OCI-LY7 (cell line): Measurements from ENCODE around the gene FAM234B. TPM values are rescaled to one million over a fixed set of nuclear protein-coding genes. Genes with fewer than 3 reads are reported as not detected.

Source experiments
- BruUV-seq: library from RNA; stranded (reverse); fragments of 400-500 nt; replicated peaks from 2 replicates; lab custom pipeline; 2021; lab: Mats Ljungman, UMichigan
- CTCF ChIA-PET: fragments of 300-600 bp; sonication (Branson Sonifier 250); formaldehyde crosslinking; loops from one replicate; lab custom pipeline; 2022; ENCODE audit warnings: antibody characterized with exemption; ENCODE audit not compliant: unreplicated experiment; lab: Charles Lee
- POLR2A ChIA-PET: fragments of 300-600 bp; sonication (Branson Sonifier 250); formaldehyde crosslinking; loops from one replicate; lab custom pipeline; 2022; ENCODE audit warnings: antibody characterized with exemption; lab: Charles Lee
- DNase-seq: peaks from one replicate; pipeline ENCODE4 v3.0.0-alpha.2; 2015; ENCODE audit warnings: low spot score
- H2AFZ ChIP-seq: fragments of 200-600 bp; sonication (generic), shearing (Covaris generic); 2 replicates; pipeline ENCODE4 v1.6.1; 2014; ENCODE audit warnings: mild to moderate bottlenecking, antibody characterized with exemption, low read length, moderate library complexity
- H3K27ac ChIP-seq: fragments of 200-600 bp; sonication (generic); 2 replicates; pipeline ENCODE4 v1.5.1; 2014; ENCODE audit warnings: mixed run types, low read depth, mild to moderate bottlenecking, moderate library complexity, low read length, inconsistent platforms; ENCODE audit not compliant: poor library complexity, severe bottlenecking
- H3K36me3 ChIP-seq: fragments of 200-600 bp; sonication (generic); 2 replicates; pipeline ENCODE4 v1.6.1; 2014; ENCODE audit warnings: mild to moderate bottlenecking, antibody characterized with exemption, low read length, moderate library complexity, mixed read lengths; ENCODE audit not compliant: insufficient read depth
- H3K4me1 ChIP-seq: fragments of 200-600 bp; sonication (generic); 2 replicates; pipeline ENCODE4 v1.5.1; 2014; ENCODE audit warnings: mild to moderate bottlenecking, low read length; ENCODE audit not compliant: insufficient read depth, poor library complexity, severe bottlenecking
- H3K4me2 ChIP-seq: fragments of 200-600 bp; sonication (generic); 2 replicates; pipeline ENCODE4 v1.6.1; 2014; ENCODE audit warnings: mild to moderate bottlenecking, low read length
- H3K4me3 ChIP-seq: fragments of 200-600 bp; sonication (generic); 2 replicates; pipeline ENCODE4 v1.5.1; 2014; ENCODE audit warnings: mild to moderate bottlenecking, low read depth, low read length; ENCODE audit not compliant: poor library complexity, severe bottlenecking
- H3K79me2 ChIP-seq: fragments of 200-600 bp; sonication (generic); 2 replicates; pipeline ENCODE4 v1.6.1; 2016; ENCODE audit warnings: low read depth, mild to moderate bottlenecking, low read length, moderate library complexity, mixed read lengths; ENCODE audit not compliant: insufficient read depth
- H3K9me2 ChIP-seq: fragments of 200-600 bp; sonication (generic); 2 replicates; pipeline ENCODE4 v1.6.1; 2016; ENCODE audit warnings: mild to moderate bottlenecking, low read length, mixed read lengths; ENCODE audit not compliant: insufficient read depth
- H3K9me3 ChIP-seq: fragments of 200-600 bp; sonication (generic); 2 replicates; pipeline ENCODE4 v1.6.1; 2014; ENCODE audit warnings: mild to moderate bottlenecking, mixed run types, low read length, mixed read lengths
- H4K20me1 ChIP-seq: fragments of 200-600 bp; sonication (generic); 2 replicates; pipeline ENCODE4 v1.6.1; 2014; ENCODE audit warnings: mild to moderate bottlenecking, antibody characterized with exemption, low read length, moderate library complexity, mixed read lengths; ENCODE audit not compliant: insufficient read depth
- CTCF ChIP-seq: fragments of 200-600 bp; sonication (generic); conservative IDR thresholded peaks from 2 replicates; pipeline ENCODE4 v1.5.1; 2014; ENCODE audit warnings: mild to moderate bottlenecking, antibody characterized with exemption, low read length, moderate library complexity, mixed read lengths
- EZH2phosphoT487 ChIP-seq: fragments of 200-600 bp; sonication (generic); IDR thresholded peaks from 2 replicates; pipeline ENCODE4 v1.6.1; 2018; ENCODE audit warnings: low read depth, borderline replicate concordance, mild to moderate bottlenecking, mixed run types, antibody characterized with exemption, low read length, moderate library complexity, mixed read lengths
- intact Hi-C: fragments of 100-400 bp; cut with micrococcal nuclease; formaldehyde crosslinking; loops from one replicate; pipeline ENCODE4 v1.10.0; 2022; ENCODE audit not compliant: unreplicated experiment
- total RNA-seq, 2 experiments: library from RNA; depleted of rRNA in 1 of 2; stranded (reverse); fragments of >200 nt in 1 of 2; shearing (Covaris generic) in 1 of 2; gene quantifications; 2 replicates each; pipeline ENCODE4 v1.2.3, GENCODE V29; 2014 to 2022

The FAM234B gene
- total RNA-seq, 2 experiments from 2014 or later = 4.7 to 7.0 TPM

DNA sequence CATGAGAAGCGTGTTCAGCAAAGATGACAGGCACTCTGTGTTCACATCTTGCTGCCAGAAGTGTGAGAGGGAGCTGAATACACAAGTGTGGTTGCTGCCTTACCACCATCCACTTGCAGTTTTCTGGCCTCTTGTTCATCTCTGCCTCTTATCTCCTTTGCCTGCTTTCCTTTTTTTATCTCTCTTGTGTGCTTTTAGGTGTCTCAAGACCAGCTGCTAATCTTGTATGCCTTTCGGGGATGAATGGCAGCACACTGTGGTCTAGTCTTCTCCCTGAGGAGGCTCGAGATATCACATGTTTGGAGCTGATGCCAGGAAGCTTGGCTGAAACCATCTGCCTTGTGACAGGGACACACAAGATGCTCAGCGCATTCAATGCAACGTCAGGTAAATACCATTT lies 17.2 kb downstream of the FAM234B start:
- Histone ChIP-seq H4K20me1 (no peaks in the 10 kb centered on the region), H2AFZ (no peak overlapping the region), H3K27ac (no peak overlapping the region), H3K4me3 (no peak overlapping the region), H3K4me2 (no peak overlapping the region), H3K9me2 (no peaks in the 10 kb centered on the region), H3K79me2 (no peaks in the 10 kb centered on the region), H3K36me3 (no peaks in the 10 kb centered on the region), H3K4me1 (no peaks in the 10 kb centered on the region), H3K9me3 (no peaks in the 10 kb centered on the region)
- no peak for DNase-seq
- intact Hi-C loops = no loop called here
- no TSS peak for BruUV-seq
- CTCF ChIA-PET = no interaction called here
- TF ChIP-seq CTCF = no peak
- TF ChIP-seq EZH2phosphoT487 = no peak
- POLR2A ChIA-PET = interaction anchor here (0.7 to 1.2 kb wide), 2 partner anchors 15 to 427 kb away, joined by 3 to 5 read pairs; no protein-coding TSS in a partner anchor

GRCh38 chr12:13062669-13063068 lies 18.5 kb downstream of the FAM234B start:
- H3K27ac ChIP-seq = no peak overlapping the region
- TF ChIP-seq EZH2phosphoT487 (no peak), CTCF (no peak)
- intact Hi-C loops = no loop called here
- no peaks in the 10 kb centered on the region for H3K36me3 ChIP-seq
- H2AFZ ChIP-seq = no peak overlapping the region
- H3K79me2 ChIP-seq = no peaks in the 10 kb centered on the region
- no peak overlapping the region for H3K4me2 ChIP-seq
- CTCF ChIA-PET = no interaction called here
- no peak for DNase-seq
- H3K4me3 ChIP-seq = no peak overlapping the region
- POLR2A ChIA-PET = no interaction called here
- no peaks in the 10 kb centered on the region for H3K4me1 ChIP-seq
- H3K9me2 ChIP-seq = no peaks in the 10 kb centered on the region
- H4K20me1 ChIP-seq = no peaks in the 10 kb centered on the region
- H3K9me3 ChIP-seq = no peaks in the 10 kb centered on the region
- no TSS peak for BruUV-seq

- no peak for TF ChIP-seq CTCF
- no peak for TF ChIP-seq EZH2phosphoT487
- H2AFZ ChIP-seq = no peak overlapping the region
- no peak overlapping the region for H3K27ac ChIP-seq
- H3K36me3 ChIP-seq = no peaks in the 10 kb centered on the region
- intact Hi-C loops = no loop called here
- no peaks in the 10 kb centered on the region for H4K20me1 ChIP-seq
- ChIA-PET CTCF (no interaction called here), POLR2A (interaction anchor here (0.6 kb wide), 2 partner anchors 16 to 21 kb away, joined by 5 to 11 read pairs; no protein-coding TSS in a partner anchor)
- no peak overlapping the region for H3K4me3 ChIP-seq
- DNase-seq = no peak
- no peaks in the 10 kb centered on the region for H3K79me2 ChIP-seq
- H3K4me1 ChIP-seq = no peaks in the 10 kb centered on the region
- no peaks in the 10 kb centered on the region for H3K9me2 ChIP-seq
- no TSS peak for BruUV-seq
- no peak overlapping the region for H3K4me2 ChIP-seq
- H3K9me3 ChIP-seq = no peaks in the 10 kb centered on the region
Measured at GRCh38 chr12:13066014-13066413, 21.8 kb downstream of the FAM234B start.
